GM18508 (cell line): ENCODE data around the gene ANKHD1.
"Not testable (repeated sequence)": the region's sequence is repeated elsewhere in the genome, so short reads cannot be mapped to it uniquely, and the experiment has no call there.

Experiments
- ATAC-seq: cut with Tn5 transposase; IDR thresholded peaks from one replicate; pipeline ENCODE4 v1.9.1; 2021; ENCODE audit warnings: moderate number of reproducible peaks; ENCODE audit not compliant: insufficient read depth, unreplicated experiment

The ANKHD1 gene

GRCh38 chr5:140561753-140562523 lies 160.3 kb downstream of the ANKHD1 start:
- ATAC-seq, result no peak

GRCh38 chr5:140563596-140563995 lies 162.0 kb downstream of the ANKHD1 start:
- ATAC-seq, result no peak

- ATAC-seq, result peak; percentile 68
Measured at GRCh38 chr5:140564196-140565023, 162.8 kb downstream of the ANKHD1 start, which contains the start of the genes APBB3 and SLC35A4. Gene APBB3 (minus strand): TSS chr5:140564598. CDS start chr5:140564245, 353 bp downstream. Gene SLC35A4 (plus strand): TSS chr5:140564828. CDS start chr5:140567170, 2,342 bp downstream.

- ATAC-seq, result no peak
Measured at GRCh38 chr5:140565024-140565779, 163.6 kb downstream of the ANKHD1 start.

GRCh38 chr5:140565780-140566095 lies 164.1 kb downstream of the ANKHD1 start:
- ATAC-seq, result no peak

- ATAC-seq, result no peak
Measured at GRCh38 chr5:140566665-140567064, 165.0 kb downstream of the ANKHD1 start.

DNA sequence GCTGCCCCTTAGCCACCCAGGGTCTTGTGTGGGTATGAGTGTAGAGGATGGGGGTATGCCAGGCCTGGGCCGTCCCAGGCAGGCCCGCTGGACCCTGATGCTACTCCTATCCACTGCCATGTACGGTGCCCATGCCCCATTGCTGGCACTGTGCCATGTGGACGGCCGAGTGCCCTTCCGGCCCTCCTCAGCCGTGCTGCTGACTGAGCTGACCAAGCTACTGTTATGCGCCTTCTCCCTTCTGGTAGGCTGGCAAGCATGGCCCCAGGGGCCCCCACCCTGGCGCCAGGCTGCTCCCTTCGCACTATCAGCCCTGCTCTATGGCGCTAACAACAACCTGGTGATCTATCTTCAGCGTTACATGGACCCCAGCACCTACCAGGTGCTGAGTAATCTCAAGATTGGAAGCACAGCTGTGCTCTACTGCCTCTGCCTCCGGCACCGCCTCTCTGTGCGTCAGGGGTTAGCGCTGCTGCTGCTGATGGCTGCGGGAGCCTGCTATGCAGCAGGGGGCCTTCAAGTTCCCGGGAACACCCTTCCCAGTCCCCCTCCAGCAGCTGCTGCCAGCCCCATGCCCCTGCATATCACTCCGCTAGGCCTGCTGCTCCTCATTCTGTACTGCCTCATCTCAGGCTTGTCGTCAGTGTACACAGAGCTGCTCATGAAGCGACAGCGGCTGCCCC lies 165.6 kb downstream of the ANKHD1 start:
- no peak for ATAC-seq

DNA sequence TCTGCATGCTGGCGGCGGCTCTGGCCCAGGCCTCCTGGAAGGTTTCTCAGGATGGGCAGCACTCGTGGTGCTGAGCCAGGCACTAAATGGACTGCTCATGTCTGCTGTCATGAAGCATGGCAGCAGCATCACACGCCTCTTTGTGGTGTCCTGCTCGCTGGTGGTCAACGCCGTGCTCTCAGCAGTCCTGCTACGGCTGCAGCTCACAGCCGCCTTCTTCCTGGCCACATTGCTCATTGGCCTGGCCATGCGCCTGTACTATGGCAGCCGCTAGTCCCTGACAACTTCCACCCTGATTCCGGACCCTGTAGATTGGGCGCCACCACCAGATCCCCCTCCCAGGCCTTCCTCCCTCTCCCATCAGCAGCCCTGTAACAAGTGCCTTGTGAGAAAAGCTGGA lies 166.2 kb downstream of the ANKHD1 start:
- ATAC-seq, result no peak

- no peak for ATAC-seq
Measured at GRCh38 chr5:140568443-140569063, 166.9 kb downstream of the ANKHD1 start.

DNA sequence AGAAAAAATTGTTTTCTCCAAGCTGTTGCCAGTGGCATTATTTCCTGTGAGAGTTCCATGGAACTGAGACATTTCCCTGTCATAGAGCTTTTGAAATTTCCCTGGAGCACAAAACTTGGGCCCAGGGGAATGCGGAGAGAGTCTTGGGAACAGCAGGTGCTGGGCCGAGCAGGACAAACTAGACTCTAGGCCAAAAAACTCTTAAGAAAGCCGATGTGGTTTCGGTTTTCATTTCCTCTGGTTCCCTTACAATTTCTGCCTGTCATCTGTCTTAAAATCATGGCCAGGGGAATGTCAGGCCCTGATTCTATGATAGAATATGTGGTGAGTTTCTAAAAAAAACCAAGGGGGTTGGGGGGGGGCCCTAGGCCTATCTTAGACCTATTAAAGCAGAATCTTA lies 167.6 kb downstream of the ANKHD1 start:
- no peak for ATAC-seq

GRCh38 chr5:140570058-140570457 lies 168.4 kb downstream of the ANKHD1 start:
- ATAC-seq, result no peak

DNA sequence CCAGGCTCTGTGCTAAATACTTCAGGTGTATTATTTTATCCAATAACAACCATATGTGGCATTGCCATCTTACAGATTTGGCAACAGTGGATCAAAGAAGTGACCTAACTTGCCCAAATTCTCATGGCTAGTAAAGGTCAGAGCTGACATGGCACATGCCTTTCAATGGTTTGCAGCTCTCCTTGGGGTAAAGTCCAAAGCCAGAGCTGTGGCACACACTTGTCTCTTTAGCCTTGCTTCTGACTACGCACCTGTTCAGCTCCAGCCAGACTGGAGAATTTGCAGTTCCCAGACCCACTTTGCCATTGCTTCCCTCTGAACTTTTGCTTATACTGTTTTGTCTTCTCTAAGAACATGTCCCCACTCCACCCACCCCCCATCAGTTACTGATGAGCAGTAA lies 168.9 kb downstream of the ANKHD1 start:
- ATAC-seq, result no peak

DNA sequence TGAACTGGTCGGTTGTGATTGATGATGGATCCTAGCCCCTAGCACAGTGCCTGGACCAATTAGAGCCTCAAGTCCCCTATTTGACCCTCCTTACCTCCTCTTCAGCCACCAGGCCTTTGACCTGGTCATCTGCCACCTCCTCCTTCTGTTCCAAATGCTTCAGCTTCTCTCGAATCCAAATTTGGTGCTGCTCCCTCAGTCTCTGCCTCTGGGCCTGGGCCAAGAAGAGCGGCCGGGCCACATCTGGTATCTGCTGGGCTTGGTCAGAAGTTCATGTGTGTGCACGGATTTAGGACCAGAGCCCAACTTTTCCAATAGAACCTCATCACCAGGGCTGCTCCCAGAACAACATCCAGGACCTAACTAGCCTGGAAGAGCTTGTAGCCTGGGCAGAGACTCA lies 169.5 kb downstream of the ANKHD1 start:
- no peak for ATAC-seq

GRCh38 chr5:140573683-140574082 lies 172.1 kb downstream of the ANKHD1 start:
- no peak for ATAC-seq

- ATAC-seq, result no peak
Measured at GRCh38 chr5:140574165-140574564, 172.5 kb downstream of the ANKHD1 start.

DNA sequence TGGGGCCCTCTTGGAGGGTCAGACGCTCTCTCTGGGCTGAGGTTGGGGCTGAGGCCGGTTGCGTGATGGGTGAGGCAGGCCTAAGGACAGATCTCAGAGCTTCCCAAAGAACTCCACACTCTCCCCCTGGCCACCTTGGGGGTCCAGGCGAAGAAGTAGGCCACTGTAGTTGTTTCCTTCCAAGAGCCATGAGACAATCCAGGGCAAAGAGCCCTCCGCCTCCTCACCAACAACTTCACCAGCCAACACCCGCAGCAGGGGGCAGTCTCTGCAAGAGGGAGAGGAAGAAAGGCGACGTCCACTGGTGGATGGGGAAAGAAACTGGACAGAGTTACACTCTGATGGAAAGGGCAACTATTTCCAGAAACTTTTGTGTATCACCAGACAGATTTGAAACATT lies 173.7 kb downstream of the ANKHD1 start:
- no peak for ATAC-seq

DNA sequence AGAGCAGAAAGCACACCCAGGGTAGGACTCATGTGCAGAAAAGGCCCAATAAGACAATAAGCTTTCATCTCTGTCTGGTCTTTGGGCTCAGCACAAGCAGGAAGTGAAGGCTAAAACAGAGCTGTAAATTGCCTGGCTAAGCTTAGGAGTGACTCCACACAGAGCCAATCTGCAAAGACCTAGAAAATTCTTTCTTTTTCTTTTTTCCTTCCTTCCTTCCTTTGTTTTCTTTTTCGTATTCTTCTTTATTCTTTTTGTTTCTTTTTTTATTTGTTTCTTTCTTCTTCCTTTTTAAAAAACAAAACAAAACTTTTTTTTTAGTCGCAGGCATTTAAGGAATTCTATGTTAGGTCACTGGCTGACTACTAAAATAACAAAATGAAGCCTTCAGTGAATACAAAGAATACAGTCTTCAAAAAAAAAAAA lies 175.2 kb downstream of the ANKHD1 start:
- ATAC-seq, result no peak

DNA sequence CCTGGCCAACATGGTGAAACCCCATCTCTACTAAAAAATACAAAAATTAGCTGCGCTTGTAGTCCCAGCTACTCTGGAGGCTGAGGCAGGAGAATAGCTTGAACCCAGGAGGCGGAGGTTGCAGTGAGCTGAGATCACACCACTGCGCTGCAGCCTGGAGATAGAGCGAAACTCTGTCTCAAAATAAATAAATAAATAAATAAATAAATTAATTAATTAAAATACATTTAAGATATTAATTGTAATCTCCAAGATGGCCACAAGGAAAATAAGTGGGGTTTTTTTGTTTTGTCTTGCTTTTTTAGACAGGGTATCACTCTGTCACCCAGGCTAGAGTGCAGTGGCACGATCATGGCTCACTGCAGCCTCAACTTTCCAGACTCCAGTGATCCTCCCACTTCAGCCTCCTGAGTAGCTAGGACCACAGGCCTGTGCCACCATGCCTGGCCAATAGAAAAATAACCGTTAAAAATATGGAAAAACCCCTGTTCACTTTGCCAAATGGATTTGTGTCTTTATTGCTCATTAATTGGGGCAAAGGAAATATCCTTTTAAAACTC lies 177.6 kb downstream of the ANKHD1 start:
- ATAC-seq, result not testable (repeated sequence)

DNA sequence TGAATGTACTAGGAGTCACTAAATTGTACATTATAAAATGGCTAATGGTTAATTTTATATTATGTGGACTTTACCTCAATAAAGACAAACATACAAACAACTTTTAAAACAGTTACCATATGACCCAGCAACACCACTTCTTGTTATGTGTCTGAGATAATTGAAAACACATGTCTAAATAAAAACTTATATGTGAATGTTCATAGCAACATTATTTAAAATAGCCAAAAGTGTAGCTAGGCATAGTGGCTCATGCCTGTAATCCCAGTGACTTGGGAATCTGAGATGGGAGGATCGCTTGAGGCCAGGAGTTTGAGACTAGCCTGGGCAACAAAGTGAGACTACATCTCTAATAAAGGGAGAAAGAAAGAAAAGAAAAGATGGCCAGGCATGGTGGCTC lies 185.9 kb downstream of the ANKHD1 start:
- ATAC-seq, result no peak
